ENCODE measurements around the gene SNX27. TPM values are rescaled to one million over a fixed set of nuclear protein-coding genes. Genes with fewer than 3 reads are reported as not detected.
A peak's percentile ranks its signal among the peaks of the same experiment; 100 is the strongest.

SNX27 gene
- 10 to 100 TPM in 1 of 4 donors, 1 to 10 TPM in 3; 4.3 to 19.2 (median 7.0) TPM for polyA plus RNA-seq
- long read RNA-seq, donor 1 = 0 reads
- long read RNA-seq, donor 2, full-length matches to known transcripts = 2 of 2 reads
- long read RNA-seq, donor 2, partial matches to known transcripts = 0 of 2 reads
- long read RNA-seq, donor 2, other reads (novel, unspliced or antisense) = 0 of 2 reads
- long read RNA-seq, donor 3, partial matches to known transcripts = 5 of 5 reads
- long read RNA-seq, donor 3, other reads (novel, unspliced or antisense) = 0 of 5 reads
- long read RNA-seq, donor 4 = 0 reads
- long read RNA-seq, donor 5 = 0 reads
- long read RNA-seq, donor 6, full-length matches to known transcripts = 6 of 25 reads
- long read RNA-seq, donor 6, partial matches to known transcripts = 19 of 25 reads
- long read RNA-seq, donor 6, other reads (novel, unspliced or antisense) = 0 of 25 reads
- long read RNA-seq, donor 7 = 0 reads
- long read RNA-seq, donor 8 = 0 reads
- long read RNA-seq, donor 9, full-length matches to known transcripts = 2 of 2 reads
- long read RNA-seq, donor 9, partial matches to known transcripts = 0 of 2 reads
- long read RNA-seq, donor 9, other reads (novel, unspliced or antisense) = 0 of 2 reads
- long read RNA-seq, donor 10, full-length matches to known transcripts = 2 of 2 reads
- long read RNA-seq, donor 10, partial matches to known transcripts = 0 of 2 reads
- long read RNA-seq, donor 10, other reads (novel, unspliced or antisense) = 0 of 2 reads

- Histone ChIP-seq H3K4me3 (ENCODE audit: low read depth in 1 of 3, low read length in 3 of 3) (peak within 1 kb of the TSS; percentile 74 to 92 (median 85)), H3K36me3 (ENCODE audit: control insufficient read depth in 3 of 3, insufficient read depth in 2 of 3, low read depth in 1 of 3, low read length in 3 of 3) (peaks cover 0 to 2% (median 0%) of the 10 kb centered on the region in 3 donors), H3K9me3 (ENCODE audit: control insufficient read depth in 2 of 2, insufficient read depth in 1 of 2, low read depth in 1 of 2, low read length in 1 of 2) (no peaks in the 10 kb centered on the region), H3K27ac (ENCODE audit: low read depth in 1 of 3, low read length in 2 of 3) (peak within 1 kb of the TSS; percentile 66 to 92 (median 84)), H3K27me3 (ENCODE audit: control insufficient read depth in 3 of 3, insufficient read depth in 3 of 3, low read length in 3 of 3) (no peaks in the 10 kb centered on the region), H3K4me1 (ENCODE audit: control insufficient read depth in 3 of 3, insufficient read depth in 2 of 3, low read depth in 1 of 3, low read length in 2 of 3) (peaks cover 9 to 19% (median 10%) of the 10 kb centered on the region in 3 donors)
- DNase-seq (peak; percentile 95 to 97), FAIRE-seq (no peak)
- WGBS, 3 donors = 0 to 1% (median 0%) methylated on average over 47 to 79 of the region's 79 CpGs
Observed at GRCh38 chr1:151611832-151612500, at the start of gene SNX27. TSS of gene SNX27 (plus strand) at chr1:151612050. CDS start at chr1:151612202, 152 bp downstream.

- Histone ChIP-seq H3K9me3 (ENCODE audit: control insufficient read depth in 2 of 2, insufficient read depth in 1 of 2, low read depth in 1 of 2, low read length in 1 of 2) (no peaks in the 10 kb centered on the region), H3K36me3 (ENCODE audit: control insufficient read depth in 3 of 3, insufficient read depth in 2 of 3, low read depth in 1 of 3, low read length in 3 of 3) (peaks cover 4 to 52% (median 7%) of the 10 kb centered on the region in 3 donors), H3K4me1 (ENCODE audit: control insufficient read depth in 3 of 3, insufficient read depth in 2 of 3, low read depth in 1 of 3, low read length in 2 of 3) (no peaks in the 10 kb centered on the region), H3K4me3 (ENCODE audit: low read depth in 1 of 3, low read length in 3 of 3) (no peak overlapping the region), H3K27me3 (ENCODE audit: control insufficient read depth in 3 of 3, insufficient read depth in 3 of 3, low read length in 3 of 3) (no peaks in the 10 kb centered on the region), H3K27ac (ENCODE audit: low read depth in 1 of 3, low read length in 2 of 3) (no peak overlapping the region)
- DNase-seq (no peak), FAIRE-seq (no peak)
- 64 to 74% methylated on average over 1 of the region's 1 CpG; no CpG with 5 or more reads in 1 of the 3 donors for WGBS, 3 donors
Observed at GRCh38 chr1:151562661-151563060, 49.2 kb upstream of the SNX27 start.

DNA sequence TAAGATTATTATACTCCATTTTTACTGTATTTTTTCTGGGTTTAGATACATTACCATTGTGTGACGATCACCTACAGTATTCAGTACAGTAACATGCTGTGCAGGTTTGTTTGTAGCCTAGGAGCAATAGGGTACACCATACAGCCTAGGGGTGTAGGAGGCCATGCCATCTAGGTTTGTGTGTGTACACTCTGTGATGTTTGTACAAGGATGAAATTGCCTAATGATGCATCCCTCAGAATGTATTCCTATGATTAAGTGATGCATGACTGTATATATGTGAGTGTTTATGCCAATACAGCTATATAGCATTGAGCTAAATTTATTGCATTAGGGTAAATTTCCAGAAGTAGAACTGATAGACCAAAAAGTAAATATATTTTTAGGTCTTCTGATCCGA is 48.5 kb upstream of the SNX27 start:
- Histone ChIP-seq H3K27me3 (ENCODE audit: control insufficient read depth in 3 of 3, insufficient read depth in 3 of 3, low read length in 3 of 3) (no peaks in the 10 kb centered on the region), H3K9me3 (ENCODE audit: control insufficient read depth in 2 of 2, insufficient read depth in 1 of 2, low read depth in 1 of 2, low read length in 1 of 2) (no peaks in the 10 kb centered on the region), H3K4me3 (ENCODE audit: low read depth in 1 of 3, low read length in 3 of 3) (no peak overlapping the region), H3K4me1 (ENCODE audit: control insufficient read depth in 3 of 3, insufficient read depth in 2 of 3, low read depth in 1 of 3, low read length in 2 of 3) (peaks cover 0 to under 1% (median 0%) of the 10 kb centered on the region in 3 donors), H3K36me3 (ENCODE audit: control insufficient read depth in 3 of 3, insufficient read depth in 2 of 3, low read depth in 1 of 3, low read length in 3 of 3) (peaks cover 4 to 51% (median 7%) of the 10 kb centered on the region in 3 donors), H3K27ac (ENCODE audit: low read depth in 1 of 3, low read length in 2 of 3) (no peak overlapping the region)
- DNase-seq (no peak), FAIRE-seq (no peak)
- WGBS, 3 donors = 50 to 89% (median 50%) methylated on average over 2 of the region's 2 CpGs

GRCh38 chr1:151565502-151566189 is 46.2 kb upstream of the SNX27 start:
- Histone ChIP-seq H3K4me1 (ENCODE audit: control insufficient read depth in 3 of 3, insufficient read depth in 2 of 3, low read depth in 1 of 3, low read length in 2 of 3) (peaks cover 0 to 16% (median 4%) of the 10 kb centered on the region in 3 donors), H3K4me3 (ENCODE audit: low read depth in 1 of 3, low read length in 3 of 3) (no peak overlapping the region), H3K9me3 (ENCODE audit: control insufficient read depth in 2 of 2, insufficient read depth in 1 of 2, low read depth in 1 of 2, low read length in 1 of 2) (no peaks in the 10 kb centered on the region), H3K36me3 (ENCODE audit: control insufficient read depth in 3 of 3, insufficient read depth in 2 of 3, low read depth in 1 of 3, low read length in 3 of 3) (peaks cover 4 to 64% (median 7%) of the 10 kb centered on the region in 3 donors), H3K27ac (ENCODE audit: low read depth in 1 of 3, low read length in 2 of 3) (no peak overlapping the region), H3K27me3 (ENCODE audit: control insufficient read depth in 3 of 3, insufficient read depth in 3 of 3, low read length in 3 of 3) (no peaks in the 10 kb centered on the region)
- 75 to 80% (median 75%) methylated on average over 5 of the region's 5 CpGs for WGBS, 3 donors
- FAIRE-seq = no peak
- no peak for DNase-seq

DNA sequence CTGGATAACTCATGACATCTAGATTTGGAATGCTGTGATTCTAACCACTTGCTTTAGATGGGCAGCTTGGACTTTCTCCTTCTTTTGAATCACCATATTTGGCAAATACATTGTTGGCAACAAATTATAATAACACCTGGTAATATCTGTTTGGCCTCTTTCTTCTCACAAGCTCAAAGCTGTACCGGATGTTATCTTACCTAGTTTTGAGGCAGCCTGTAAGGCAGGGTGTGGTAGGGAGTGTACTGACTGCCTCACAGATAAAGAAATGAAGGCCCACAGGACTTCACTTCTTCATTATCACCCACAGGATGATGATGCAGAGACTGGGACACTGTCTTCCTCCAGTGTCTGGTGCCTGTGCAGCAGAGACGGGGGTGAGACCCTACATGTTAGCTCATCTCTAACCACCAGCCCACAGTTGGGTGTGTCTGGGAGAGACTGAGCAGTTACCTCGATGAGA is 43.2 kb upstream of the SNX27 start:
- peak overlapping the region in 2 of 3 donors; percentile 17 to 48 for H3K27ac ChIP-seq (ENCODE audit: low read depth in 1 of 3, low read length in 2 of 3)
- 21 to 64% (median 26%) methylated on average over 3 of the region's 3 CpGs for WGBS, 3 donors
- no peaks in the 10 kb centered on the region for H3K27me3 ChIP-seq (ENCODE audit: control insufficient read depth in 3 of 3, insufficient read depth in 3 of 3, low read length in 3 of 3)
- DNase-seq = peak; percentile 18 to 74
- no peaks in the 10 kb centered on the region for H3K9me3 ChIP-seq (ENCODE audit: control insufficient read depth in 2 of 2, insufficient read depth in 1 of 2, low read depth in 1 of 2, low read length in 1 of 2)
- H3K4me1 ChIP-seq (ENCODE audit: control insufficient read depth in 3 of 3, insufficient read depth in 2 of 3, low read depth in 1 of 3, low read length in 2 of 3) = peaks cover 0 to 16% (median 4%) of the 10 kb centered on the region in 3 donors
- H3K36me3 ChIP-seq (ENCODE audit: control insufficient read depth in 3 of 3, insufficient read depth in 2 of 3, low read depth in 1 of 3, low read length in 3 of 3) = peaks cover 2 to 74% (median 7%) of the 10 kb centered on the region in 3 donors
- no peak overlapping the region for H3K4me3 ChIP-seq (ENCODE audit: low read depth in 1 of 3, low read length in 3 of 3)
- no peak for FAIRE-seq

GRCh38 chr1:151570819-151571218 is 41.0 kb upstream of the SNX27 start:
- 33 to 72% (median 45%) methylated on average over 1 of the region's 1 CpG for WGBS, 3 donors
- no peak for DNase-seq
- H3K27ac ChIP-seq (ENCODE audit: low read depth in 1 of 3, low read length in 2 of 3) = no peak overlapping the region
- H3K27me3 ChIP-seq (ENCODE audit: control insufficient read depth in 3 of 3, insufficient read depth in 3 of 3, low read length in 3 of 3) = no peaks in the 10 kb centered on the region
- no peaks in the 10 kb centered on the region for H3K9me3 ChIP-seq (ENCODE audit: control insufficient read depth in 2 of 2, insufficient read depth in 1 of 2, low read depth in 1 of 2, low read length in 1 of 2)
- FAIRE-seq = no peak
- H3K36me3 ChIP-seq (ENCODE audit: control insufficient read depth in 3 of 3, insufficient read depth in 2 of 3, low read depth in 1 of 3, low read length in 3 of 3) = peaks cover 4 to 73% (median 4%) of the 10 kb centered on the region in 3 donors
- H3K4me3 ChIP-seq (ENCODE audit: low read depth in 1 of 3, low read length in 3 of 3) = no peak overlapping the region
- peaks cover 0 to 16% (median 4%) of the 10 kb centered on the region in 3 donors for H3K4me1 ChIP-seq (ENCODE audit: control insufficient read depth in 3 of 3, insufficient read depth in 2 of 3, low read depth in 1 of 3, low read length in 2 of 3)

DNA sequence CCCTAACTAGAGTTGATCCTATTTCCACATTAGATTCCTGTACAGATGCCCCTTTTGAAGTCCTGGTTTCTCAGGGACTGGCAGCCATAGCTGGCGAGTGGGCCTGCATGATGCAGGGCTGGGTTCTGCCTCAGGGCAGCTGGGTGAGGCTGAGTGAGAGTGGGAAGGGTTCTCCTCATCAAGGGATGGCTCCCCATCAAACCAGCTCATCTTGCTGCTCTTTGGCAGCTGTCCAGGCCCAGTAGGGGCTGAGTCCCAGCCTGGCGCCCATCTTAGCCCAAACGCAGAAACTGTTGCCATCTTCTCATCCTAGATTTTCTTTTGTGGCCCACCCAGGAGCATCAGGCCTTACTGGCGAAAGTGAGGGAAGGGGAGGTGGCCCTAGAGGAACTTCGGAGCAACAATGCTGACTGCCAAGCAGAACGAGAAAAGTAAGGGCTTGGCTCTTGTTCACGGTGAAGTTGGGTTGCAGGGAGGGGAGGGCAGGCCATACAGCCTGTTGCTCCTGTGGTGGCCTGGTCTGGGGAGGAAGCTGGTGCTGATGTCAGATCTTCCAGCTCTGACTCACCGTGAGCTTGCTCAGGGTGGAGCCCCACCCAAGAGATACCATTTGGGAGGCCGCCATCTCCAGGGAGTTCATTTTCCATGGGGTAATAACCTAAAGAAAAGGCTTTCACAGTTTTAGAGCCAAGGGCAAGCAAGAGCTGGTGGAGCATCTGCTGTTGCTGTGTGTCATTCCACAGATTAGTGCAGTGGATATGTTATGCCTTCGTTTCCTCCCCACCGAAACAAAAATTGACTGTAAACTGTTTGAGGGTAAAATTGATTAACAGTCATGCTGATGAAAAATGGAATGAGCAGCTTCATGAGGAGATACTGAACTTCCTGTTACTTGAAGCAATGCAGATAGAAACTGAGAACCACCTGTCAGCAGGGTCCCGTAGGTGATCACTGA is 37.0 kb upstream of the SNX27 start:
- DNase-seq = no peak
- FAIRE-seq = no peak

More for the DNA sequence above, 37.0 kb upstream of the SNX27 start:
- 79% methylated on average over 12 of the region's 12 CpGs for WGBS, 3 donors
- Histone ChIP-seq H3K27ac (ENCODE audit: low read depth in 1 of 3, low read length in 2 of 3) (no peak overlapping the region), H3K36me3 (ENCODE audit: control insufficient read depth in 3 of 3, insufficient read depth in 2 of 3, low read depth in 1 of 3, low read length in 3 of 3) (peaks cover 3 to 80% (median 16%) of the 10 kb centered on the region in 3 donors), H3K4me1 (ENCODE audit: control insufficient read depth in 3 of 3, insufficient read depth in 2 of 3, low read depth in 1 of 3, low read length in 2 of 3) (peaks cover 0 to 3% (median 0%) of the 10 kb centered on the region in 3 donors), H3K27me3 (ENCODE audit: control insufficient read depth in 3 of 3, insufficient read depth in 3 of 3, low read length in 3 of 3) (no peaks in the 10 kb centered on the region), H3K9me3 (ENCODE audit: control insufficient read depth in 2 of 2, insufficient read depth in 1 of 2, low read depth in 1 of 2, low read length in 1 of 2) (no peaks in the 10 kb centered on the region), H3K4me3 (ENCODE audit: low read depth in 1 of 3, low read length in 3 of 3) (no peak overlapping the region)

Measured in small intestine (tissue), 16 donors.